BE2C (cell line): ENCODE measurements around the gene FUS.

Experiments used
- DNase-seq: peaks from one replicate; pipeline ENCODE4 v3.0.0-alpha.2; 2020
- H3K27me3 ChIP-seq: fragments of 250-450 bp; sonication (Bioruptor Pico); 2 replicates; pipeline ENCODE4 v1.5.1; 2020; ENCODE audit warnings: mild to moderate bottlenecking
- H3K36me3 ChIP-seq: fragments of 250-450 bp; sonication (Bioruptor Pico); 2 replicates; pipeline ENCODE4 v1.5.1; 2020; ENCODE audit warnings: mild to moderate bottlenecking
- H3K4me1 ChIP-seq: fragments of 250-450 bp; sonication (Bioruptor Pico); 2 replicates; pipeline ENCODE4 v1.5.1; 2020
- H3K4me3 ChIP-seq: 2 replicates; pipeline ENCODE4 v1.5.1; 2011; ENCODE audit warnings: low read depth, low read length
- H3K9me3 ChIP-seq: fragments of 250-450 bp; sonication (Bioruptor Pico); 2 replicates; pipeline ENCODE4 v1.5.1; 2020
- CTCF ChIP-seq: IDR thresholded peaks from 2 replicates; pipeline ENCODE4 v1.5.1; 2012; ENCODE audit warnings: mild to moderate bottlenecking, low read depth, low read length

The FUS gene

GRCh38 chr16:31223044-31223443, 43.1 kb downstream of the FUS start:
- TF ChIP-seq CTCF = no peak
- H3K36me3 ChIP-seq = no peaks in the 10 kb centered on the region
- no peak for DNase-seq
- no peaks in the 10 kb centered on the region for H3K9me3 ChIP-seq
- H3K4me3 ChIP-seq = no peak overlapping the region
- no peaks in the 10 kb centered on the region for H3K4me1 ChIP-seq
- peaks cover 17% of the 10 kb centered on the region for H3K27me3 ChIP-seq

- Histone ChIP-seq H3K9me3 (no peaks in the 10 kb centered on the region), H3K27me3 (peaks cover 4% of the 10 kb centered on the region), H3K36me3 (no peaks in the 10 kb centered on the region), H3K4me1 (no peaks in the 10 kb centered on the region), H3K4me3 (no peak overlapping the region)
- no peak for TF ChIP-seq CTCF
- no peak for DNase-seq
Measured at GRCh38 chr16:31224092-31224955, 44.4 kb downstream of the FUS start.

GRCh38 chr16:31225193-31225592, 45.3 kb downstream of the FUS start:
- Histone ChIP-seq H3K36me3 (no peaks in the 10 kb centered on the region), H3K4me3 (no peak overlapping the region), H3K4me1 (no peaks in the 10 kb centered on the region), H3K27me3 (peaks cover 4% of the 10 kb centered on the region; the same call in 1 of the 2 replicates), H3K9me3 (no peaks in the 10 kb centered on the region)
- TF ChIP-seq CTCF = no peak
- DNase-seq = no peak

GRCh38 chr16:31228206-31228605, 48.3 kb downstream of the FUS start:
- DNase-seq = no peak
- H3K4me3 ChIP-seq = no peak overlapping the region
- TF ChIP-seq CTCF = no peak
- H3K36me3 ChIP-seq = no peaks in the 10 kb centered on the region
- no peaks in the 10 kb centered on the region for H3K9me3 ChIP-seq
- H3K27me3 ChIP-seq = peaks cover 4% of the 10 kb centered on the region; the same call in 1 of the 2 replicates
- H3K4me1 ChIP-seq = no peaks in the 10 kb centered on the region

- H3K4me1 ChIP-seq = no peaks in the 10 kb centered on the region
- H3K9me3 ChIP-seq = no peaks in the 10 kb centered on the region
- peaks cover 4% of the 10 kb centered on the region; the same call in 1 of the 2 replicates for H3K27me3 ChIP-seq
- TF ChIP-seq CTCF = no peak
- no peak for DNase-seq
- H3K36me3 ChIP-seq = no peaks in the 10 kb centered on the region
- no peak overlapping the region for H3K4me3 ChIP-seq
Measured at GRCh38 chr16:31229501-31229900, 49.6 kb downstream of the FUS start.

- TF ChIP-seq CTCF = no peak
- no peak for DNase-seq
Measured at GRCh38 chr16:31238041-31238440, 58.1 kb downstream of the FUS start.

More at GRCh38 chr16:31238041-31238440, 58.1 kb downstream of the FUS start:
- no peaks in the 10 kb centered on the region for H3K4me1 ChIP-seq
- no peaks in the 10 kb centered on the region for H3K36me3 ChIP-seq
- H3K27me3 ChIP-seq = peaks cover 28% of the 10 kb centered on the region
- no peaks in the 10 kb centered on the region for H3K9me3 ChIP-seq
- H3K4me3 ChIP-seq = no peak overlapping the region
